Trophoblast cell (in vitro differentiated cells and primary cell): Measurements from ENCODE around the gene PLEKHJ1.

Experiments used
- DNase-seq, 2 donors: peaks; one replicate each; pipeline ENCODE4 v3.0.0-alpha.2; 2016
- H2AFZ ChIP-seq: 2 replicates; pipeline ENCODE4 v1.6.1; 2013; ENCODE audit warnings: low read length, moderate library complexity, mild to moderate bottlenecking; ENCODE audit not compliant: insufficient read depth, poor library complexity
- H2AK5ac ChIP-seq: 2 replicates; pipeline ENCODE4 v1.6.1; 2013; ENCODE audit warnings: mild to moderate bottlenecking, low read length
- H2BK120ac ChIP-seq: 2 replicates; pipeline ENCODE4 v1.6.1; 2013; ENCODE audit warnings: low read length, mild to moderate bottlenecking, moderate library complexity; ENCODE audit not compliant: insufficient read depth, poor library complexity
- H2BK12ac ChIP-seq: 2 replicates; pipeline ENCODE4 v1.6.1; 2013; ENCODE audit warnings: mild to moderate bottlenecking, low read length, moderate library complexity
- H2BK5ac ChIP-seq: 2 replicates; pipeline ENCODE4 v1.6.1; 2013; ENCODE audit warnings: low read length, low read depth, moderate library complexity, mild to moderate bottlenecking; ENCODE audit not compliant: poor library complexity
- H3K14ac ChIP-seq: 2 replicates; pipeline ENCODE4 v1.6.1; 2013; ENCODE audit warnings: mild to moderate bottlenecking, low read length
- H3K18ac ChIP-seq: 2 replicates; pipeline ENCODE4 v1.6.1; 2013; ENCODE audit warnings: mild to moderate bottlenecking, low read length
- H3K23ac ChIP-seq: 2 replicates; pipeline ENCODE4 v1.6.1; 2013; ENCODE audit warnings: low read length
- H3K27ac ChIP-seq: 2 replicates; pipeline ENCODE4 v1.5.1; 2013; ENCODE audit warnings: low read depth, mild to moderate bottlenecking, inconsistent platforms, low read length, moderate library complexity
- H3K27me3 ChIP-seq: 2 replicates; pipeline ENCODE4 v1.6.1; 2013; ENCODE audit warnings: inconsistent platforms, mild to moderate bottlenecking, low read length, moderate library complexity; ENCODE audit not compliant: insufficient read depth
- H3K36me3 ChIP-seq, 2 experiments: 1 replicate in 1 of 2; 2 replicates in 1 of 2; pipeline ENCODE4 v1.6.1; 2013; ENCODE audit warnings: low read length in 2 of 2, mild to moderate bottlenecking in 2 of 2, moderate library complexity in 1 of 2; ENCODE audit not compliant: insufficient read depth in 2 of 2, control insufficient read depth in 1 of 2
- H3K4ac ChIP-seq: 2 replicates; pipeline ENCODE4 v1.6.1; 2013; ENCODE audit warnings: low read depth, mild to moderate bottlenecking, low read length, moderate library complexity
- H3K4me1 ChIP-seq, 2 experiments: 1 replicate in 1 of 2; 2 replicates in 1 of 2; pipeline ENCODE4 v1.6.1; 2013; ENCODE audit warnings: low read length in 2 of 2, mild to moderate bottlenecking in 2 of 2, moderate library complexity in 1 of 2; ENCODE audit not compliant: insufficient read depth in 2 of 2, control insufficient read depth in 1 of 2
- H3K4me2 ChIP-seq: 2 replicates; pipeline ENCODE4 v1.6.1; 2013; ENCODE audit warnings: inconsistent platforms, mild to moderate bottlenecking, low read length, moderate library complexity
- H3K4me3 ChIP-seq: 2 replicates; pipeline ENCODE4 v1.5.1; 2013; ENCODE audit warnings: mild to moderate bottlenecking, low read depth, low read length, inconsistent platforms
- H3K79me1 ChIP-seq: one replicate; pipeline ENCODE4 v1.6.1; 2013; ENCODE audit warnings: low read length
- H3K79me2 ChIP-seq: 2 replicates; pipeline ENCODE4 v1.6.1; 2013; ENCODE audit warnings: low read length, mild to moderate bottlenecking; ENCODE audit not compliant: control insufficient read depth, insufficient read depth, poor library complexity
- H3K9ac ChIP-seq: 2 replicates; pipeline ENCODE4 v1.6.1; 2013; ENCODE audit warnings: mild to moderate bottlenecking, low read length
- H3K9me3 ChIP-seq: 2 replicates; pipeline ENCODE4 v1.6.1; 2013; ENCODE audit warnings: low read depth, mild to moderate bottlenecking, control low read depth, inconsistent platforms, low read length; ENCODE audit not compliant: insufficient read depth
- H4K12ac ChIP-seq: 2 replicates; pipeline ENCODE4 v1.6.1; 2013; ENCODE audit warnings: low read depth, mild to moderate bottlenecking, low read length, moderate library complexity
- H4K8ac ChIP-seq: 2 replicates; pipeline ENCODE4 v1.6.1; 2013; ENCODE audit warnings: low read depth, mild to moderate bottlenecking, low read length, moderate library complexity
- H4K91ac ChIP-seq: one replicate; pipeline ENCODE4 v1.6.1; 2013; ENCODE audit warnings: low read depth, mild to moderate bottlenecking, low read length, moderate library complexity
- WGBS: extraction: QIAGEN DNeasy Blood & Tissue Kit; methylation state at CpG from one replicate; pipeline ENCODE4 v1.1.7; 2013; ENCODE audit warnings: missing lambda C conversion rate; ENCODE audit not compliant: insufficient read length, insufficient coverage; ENCODE audit errors: extremely low coverage; 5-methylcytosine and 5-hydroxymethylcytosine counted together

PLEKHJ1 gene

GRCh38 chr19:2249010-2249866 lies 13.1 kb upstream of the PLEKHJ1 start, which contains the start of gene AMH:
TSS of gene AMH (plus strand) at chr19:2249323. CDS start at chr19:2249333, 10 bp downstream.
- Histone ChIP-seq H3K14ac (no peak within 1 kb of the TSS), H3K4me2 (no peak within 1 kb of the TSS), H3K27me3 (peaks cover 4% of the 10 kb centered on the region), H3K36me3 (peaks cover 47 to 51% of the 10 kb centered on the region in 2 experiments), H2AK5ac (no peak within 1 kb of the TSS), H3K4ac (no peak within 1 kb of the TSS), H3K4me3 (no peak within 1 kb of the TSS), H3K79me2 (no peaks in the 10 kb centered on the region), H4K8ac (no peak within 1 kb of the TSS), H3K18ac (no peak within 1 kb of the TSS), H4K12ac (no peak within 1 kb of the TSS), H2BK12ac (no peak within 1 kb of the TSS), H2BK5ac (no peak within 1 kb of the TSS), H3K9ac (no peak within 1 kb of the TSS), H4K91ac (no peak within 1 kb of the TSS), H3K23ac (no peak within 1 kb of the TSS), H2AFZ (no peak within 1 kb of the TSS), H2BK120ac (no peak within 1 kb of the TSS), H3K4me1 (peaks cover 6 to 9% of the 10 kb centered on the region in 2 experiments), H3K9me3 (peaks cover 5% of the 10 kb centered on the region), H3K79me1 (no peaks in the 10 kb centered on the region), H3K27ac (no peak within 1 kb of the TSS)
- DNase-seq: peak in 1 of 2 donors; percentile 47
- no CpG with 5 or more reads among the region's 27 CpGs for WGBS

- Histone ChIP-seq H2AK5ac (no peak overlapping the region), H3K4me2 (no peak overlapping the region), H3K79me1 (no peaks in the 10 kb centered on the region), H3K79me2 (no peaks in the 10 kb centered on the region), H3K18ac (no peak overlapping the region), H2BK12ac (no peak overlapping the region), H4K91ac (no peak overlapping the region), H3K27me3 (peaks cover 4% of the 10 kb centered on the region), H2AFZ (no peak overlapping the region), H4K12ac (no peak overlapping the region), H3K4me1 (peaks cover 6 to 7% of the 10 kb centered on the region in 2 experiments), H3K4me3 (no peak overlapping the region), H3K14ac (no peak overlapping the region), H3K9ac (no peak overlapping the region), H3K9me3 (peaks cover 5% of the 10 kb centered on the region), H4K8ac (no peak overlapping the region), H3K23ac (no peak overlapping the region), H2BK5ac (no peak overlapping the region), H3K36me3 (peaks cover 55 to 60% of the 10 kb centered on the region in 2 experiments), H2BK120ac (no peak overlapping the region), H3K4ac (no peak overlapping the region), H3K27ac (no peak overlapping the region)
- no peak for DNase-seq
- no CpG with 5 or more reads among the region's 21 CpGs for WGBS
Measured at GRCh38 chr19:2248136-2249009, 12.2 kb upstream of the PLEKHJ1 start.

GRCh38 chr19:2247433-2248101 lies 11.4 kb upstream of the PLEKHJ1 start:
- no CpG with 5 or more reads among the region's 28 CpGs for WGBS
- no peak overlapping the region for H2AFZ ChIP-seq
- peaks cover 5% of the 10 kb centered on the region for H3K9me3 ChIP-seq
- no peak overlapping the region for H3K4me3 ChIP-seq
- no peak for DNase-seq
- H3K23ac ChIP-seq: no peak overlapping the region
- H4K12ac ChIP-seq: no peak overlapping the region
- no peak overlapping the region for H2BK120ac ChIP-seq
- H3K4me1 ChIP-seq: no peaks in the 10 kb centered on the region
- H3K27ac ChIP-seq: no peak overlapping the region
- H3K14ac ChIP-seq: no peak overlapping the region
- no peak overlapping the region for H2BK5ac ChIP-seq
- no peak overlapping the region for H3K4me2 ChIP-seq
- no peaks in the 10 kb centered on the region for H3K79me1 ChIP-seq
- H4K91ac ChIP-seq: no peak overlapping the region
- no peak overlapping the region for H3K4ac ChIP-seq
- no peak overlapping the region for H3K9ac ChIP-seq
- peaks cover 64% of the 10 kb centered on the region in 2 experiments for H3K36me3 ChIP-seq
- no peak overlapping the region for H3K18ac ChIP-seq
- no peak overlapping the region for H4K8ac ChIP-seq
- no peak overlapping the region for H2BK12ac ChIP-seq
- no peaks in the 10 kb centered on the region for H3K79me2 ChIP-seq
- no peaks in the 10 kb centered on the region for H3K27me3 ChIP-seq
- no peak overlapping the region for H2AK5ac ChIP-seq

GRCh38 chr19:2246801-2247361 lies 10.8 kb upstream of the PLEKHJ1 start:
- no peak for DNase-seq
- no peaks in the 10 kb centered on the region for H3K27me3 ChIP-seq
- no peak overlapping the region for H4K8ac ChIP-seq
- H2BK120ac ChIP-seq: no peak overlapping the region
- H2BK5ac ChIP-seq: no peak overlapping the region
- WGBS: no CpG with 5 or more reads among the region's 26 CpGs
- no peak overlapping the region for H4K12ac ChIP-seq
- no peaks in the 10 kb centered on the region for H3K79me1 ChIP-seq
- H4K91ac ChIP-seq: no peak overlapping the region
- H3K4me3 ChIP-seq: no peak overlapping the region
- no peak overlapping the region for H3K4me2 ChIP-seq
- no peak overlapping the region for H3K18ac ChIP-seq
- no peak overlapping the region for H2AK5ac ChIP-seq
- no peak overlapping the region for H2BK12ac ChIP-seq
- H3K23ac ChIP-seq: no peak overlapping the region
- H3K4ac ChIP-seq: no peak overlapping the region
- H3K79me2 ChIP-seq: peaks cover 2% of the 10 kb centered on the region
- no peak overlapping the region for H3K27ac ChIP-seq
- H3K36me3 ChIP-seq: peaks cover 68 to 70% of the 10 kb centered on the region in 2 experiments
- no peak overlapping the region for H3K9ac ChIP-seq
- no peak overlapping the region for H2AFZ ChIP-seq
- H3K14ac ChIP-seq: no peak overlapping the region
- H3K9me3 ChIP-seq: peaks cover 5% of the 10 kb centered on the region
- no peaks in the 10 kb centered on the region for H3K4me1 ChIP-seq
